Measurements from ENCODE around the gene PALLD. TPM values are rescaled to one million over a fixed set of nuclear protein-coding genes. Genes with fewer than 3 reads are reported as not detected.
"Not testable (repeated sequence)": the region's sequence is repeated elsewhere in the genome, so short reads cannot be mapped to it uniquely, and the experiment has no call there.

Gene PALLD
- total RNA-seq, 1 experiment from 2014 or later, result 166 TPM

GRCh38 chr4:168806247-168806646 lies 309.4 kb downstream of the PALLD start:
- H2AFZ ChIP-seq (ENCODE audit: low read depth, low read length, poor library complexity, severe bottlenecking); H3K79me2 ChIP-seq (ENCODE audit: insufficient read depth, low read length); H3K9me2 ChIP-seq (ENCODE audit: insufficient read depth); CTCF ChIA-PET; BruUV-seq (replicated peaks); H3K4me1 ChIP-seq (ENCODE audit: control insufficient read depth in 1 of 2, insufficient read depth in 2 of 2, low read length in 2 of 2); H4K20me1 ChIP-seq (ENCODE audit: insufficient read depth); H3K27ac ChIP-seq (ENCODE audit: low read depth, low read length); H3K4me2 ChIP-seq (ENCODE audit: low read length); H3K27me3 ChIP-seq (ENCODE audit: insufficient read depth, low read length); H3K9ac ChIP-seq (ENCODE audit: low read length); DNase-seq (ENCODE audit: low read depth, low spot score); intact Hi-C loops (cut with micrococcal nuclease); H3K4me3 ChIP-seq (replicated peaks in 1 of 2; ENCODE audit: low read depth in 1 of 2, low read length in 2 of 2); ATAC-seq; RAD21 ChIA-PET (ENCODE audit: low non-redundant PET in 1 of 2, low total read pairs in 2 of 2, uncharacterized antibody in 2 of 2, unreplicated experiment in 2 of 2); POLR2A ChIA-PET; H3K9me3 ChIP-seq (ENCODE audit: control insufficient read depth in 1 of 2, insufficient read depth in 1 of 2, low read depth in 1 of 2, low read length in 2 of 2); H3K36me3 ChIP-seq (ENCODE audit: control insufficient read depth in 1 of 2, insufficient read depth in 2 of 2, low read length in 2 of 2): not testable (repeated sequence)

- Histone ChIP-seq H4K20me1 (ENCODE audit: insufficient read depth) (no peaks in the 10 kb centered on the region), H3K9me3 (ENCODE audit: control insufficient read depth in 1 of 2, insufficient read depth in 1 of 2, low read depth in 1 of 2, low read length in 2 of 2) (no peaks in the 10 kb centered on the region), H3K4me2 (ENCODE audit: low read length) (no peak overlapping the region), H3K4me3 (replicated peaks in 1 of 2; ENCODE audit: low read depth in 1 of 2, low read length in 2 of 2) (no peak overlapping the region), H3K79me2 (ENCODE audit: insufficient read depth, low read length) (no peaks in the 10 kb centered on the region), H3K4me1 (ENCODE audit: control insufficient read depth in 1 of 2, insufficient read depth in 2 of 2, low read length in 2 of 2) (peaks cover 6% of the 10 kb centered on the region in 2 experiments; a peak in 2 of 4 replicates), H3K36me3 (ENCODE audit: control insufficient read depth in 1 of 2, insufficient read depth in 2 of 2, low read length in 2 of 2) (no peaks in the 10 kb centered on the region), H3K27ac (ENCODE audit: low read depth, low read length) (no peak overlapping the region), H3K9ac (ENCODE audit: low read length) (no peak overlapping the region), H3K9me2 (ENCODE audit: insufficient read depth) (no peaks in the 10 kb centered on the region), H2AFZ (ENCODE audit: low read depth, low read length, poor library complexity, severe bottlenecking) (no peak overlapping the region), H3K27me3 (ENCODE audit: insufficient read depth, low read length) (no peaks in the 10 kb centered on the region)
- CTCF ChIA-PET, result no interaction called here
- ATAC-seq, result no peak
- BruUV-seq (replicated peaks), result no TSS peak
- intact Hi-C loops (cut with micrococcal nuclease), result no loop called here
- DNase-seq (ENCODE audit: low read depth, low spot score), result no peak
- no peak for TF ChIP-seq ELF1 (IDR thresholded peaks at IDR 0.05; ENCODE audit: borderline replicate concordance, low read depth)
- TF ChIP-seq SIN3A (IDR thresholded peaks at IDR 0.05; ENCODE audit: low read depth), result no peak
- TF ChIP-seq, protein P1, sequence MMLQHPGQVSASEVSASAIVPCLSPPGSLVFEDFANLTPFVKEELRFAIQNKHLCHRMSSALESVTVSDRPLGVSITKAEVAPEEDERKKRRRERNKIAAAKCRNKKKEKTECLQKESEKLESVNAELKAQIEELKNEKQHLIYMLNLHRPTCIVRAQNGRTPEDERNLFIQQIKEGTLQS (IDR thresholded peaks at IDR 0.05), result no peak
- no peak for TF ChIP-seq POLR2A (IDR thresholded peaks at IDR 0.05; ENCODE audit: borderline replicate concordance, extremely low read depth, insufficient read depth, insufficient read length)
- TF ChIP-seq JUND (IDR thresholded peaks at IDR 0.05), result no peak
- TF ChIP-seq TCF7L2 (IDR thresholded peaks at IDR 0.05; ENCODE audit: borderline replicate concordance, extremely low read depth, insufficient read depth, insufficient read length), result no peak
- POLR2A ChIA-PET, result interaction anchor here (1.3 kb wide), 1 partner anchor 23 kb away, joined by 3 read pairs; no protein-coding TSS in a partner anchor
- RAD21 ChIA-PET (ENCODE audit: low non-redundant PET in 1 of 2, low total read pairs in 2 of 2, uncharacterized antibody in 2 of 2, unreplicated experiment in 2 of 2), result no interaction called here
These were observed 314.4 kb downstream of the PALLD start for GRCh38 chr4:168811207-168811606.
